Measurements from ENCODE around the gene MPG. TPM values are rescaled to one million over a fixed set of nuclear protein-coding genes. Genes with fewer than 3 reads are reported as not detected.

Gene MPG
- total RNA-seq, 4 donors from 2014 or later, result 46.8 to 84.8 (median 61.0) TPM

- no peak for TF ChIP-seq POLR2A (IDR thresholded peaks at IDR 0.05)
- no peak for TF ChIP-seq CTCF (IDR thresholded peaks at IDR 0.05)
- intact Hi-C loops (cut with DNase I; ENCODE audit: low total_unique reads), result no loop called here
- H3K4me3 ChIP-seq (ENCODE audit: low read depth, poor library complexity, severe bottlenecking), result no peak overlapping the region
- no peak for DNase-seq (ENCODE audit: low spot score in 2 of 2)
- WGBS, 2 donors, result 51 to 70% methylated on average over 8 to 9 of the region's 12 CpGs
These were observed 3.8 kb upstream of the MPG start for GRCh38 chr16:74051-74746.

- intact Hi-C loops (cut with DNase I; ENCODE audit: low total_unique reads), result no loop called here
- TF ChIP-seq CTCF (IDR thresholded peaks at IDR 0.05) (no peak), POLR2A (IDR thresholded peaks at IDR 0.05) (no peak)
- WGBS, 2 donors, result 75 to 81% methylated on average over 16 of the region's 16 CpGs
- no peak overlapping the region for H3K4me3 ChIP-seq (ENCODE audit: low read depth, poor library complexity, severe bottlenecking)
- DNase-seq (ENCODE audit: low spot score in 2 of 2), result no peak
These were observed 3.2 kb upstream of the MPG start for GRCh38 chr16:74747-75334.

- intact Hi-C loops (cut with DNase I; ENCODE audit: low total_unique reads), result no loop called here
- DNase-seq (ENCODE audit: low spot score in 2 of 2), result peak; percentile 82 to 97
- H3K4me3 ChIP-seq (ENCODE audit: low read depth, poor library complexity, severe bottlenecking), result no peak overlapping the region
- TF ChIP-seq POLR2A (IDR thresholded peaks at IDR 0.05), result no peak
- no peak for TF ChIP-seq CTCF (IDR thresholded peaks at IDR 0.05)
- WGBS, 2 donors, result 34 to 37% methylated on average over 11 of the region's 11 CpGs
These were observed 2.2 kb upstream of the MPG start for GRCh38 chr16:75580-76501.

GRCh38 chr16:76535-77272, 1.3 kb upstream of the MPG start:
- TF ChIP-seq CTCF (IDR thresholded peaks at IDR 0.05), result no peak
- no peak for TF ChIP-seq POLR2A (IDR thresholded peaks at IDR 0.05)
- 13 to 19% methylated on average over 10 to 13 of the region's 13 CpGs for WGBS, 2 donors
- DNase-seq (ENCODE audit: low spot score in 2 of 2), result peak; percentile 76 to 97
- H3K4me3 ChIP-seq (ENCODE audit: low read depth, poor library complexity, severe bottlenecking), result no peak overlapping the region
- intact Hi-C loops (cut with DNase I; ENCODE audit: low total_unique reads), result no loop called here

- peak in 1 of 2 donors; percentile 95 for DNase-seq (ENCODE audit: low spot score in 2 of 2)
- no peak for TF ChIP-seq CTCF (IDR thresholded peaks at IDR 0.05)
- TF ChIP-seq POLR2A (IDR thresholded peaks at IDR 0.05), result no peak
- H3K4me3 ChIP-seq (ENCODE audit: low read depth, poor library complexity, severe bottlenecking), result peak overlapping the region; percentile 70
- intact Hi-C loops (cut with DNase I; ENCODE audit: low total_unique reads), result no loop called here
- 9 to 49% methylated on average over 2 to 12 of the region's 31 CpGs for WGBS, 2 donors
These were observed 685 bp upstream of the MPG start for GRCh38 chr16:77273-77806.

All from lower leg skin (tissue), 4 donors.